GM13976 (cell line): Measurements from ENCODE around the gene DAPK1.

Experiments
- DNase-seq: peaks from one replicate; pipeline ENCODE4 v3.0.0; 2012; ENCODE audit warnings: low spot score
- in situ Hi-C: fragments of 300-500 bp; cut with MboI; formaldehyde crosslinking; loops from one replicate; pipeline ENCODE4 v1.12.0; 2022; ENCODE audit warnings: low sequenced_read_pairs, mixed read lengths, inconsistent platforms; ENCODE audit not compliant: unreplicated experiment
- TF ChIP-seq, protein P1 (sequence below): IDR thresholded peaks from 2 replicates; pipeline ENCODE4 v1.5.1; 2012; ENCODE audit warnings: borderline replicate concordance, mild to moderate bottlenecking; ENCODE audit not compliant: insufficient read depth; ENCODE audit errors: extremely low read depth, missing control alignments, control extremely low read depth

Gene DAPK1

DNA sequence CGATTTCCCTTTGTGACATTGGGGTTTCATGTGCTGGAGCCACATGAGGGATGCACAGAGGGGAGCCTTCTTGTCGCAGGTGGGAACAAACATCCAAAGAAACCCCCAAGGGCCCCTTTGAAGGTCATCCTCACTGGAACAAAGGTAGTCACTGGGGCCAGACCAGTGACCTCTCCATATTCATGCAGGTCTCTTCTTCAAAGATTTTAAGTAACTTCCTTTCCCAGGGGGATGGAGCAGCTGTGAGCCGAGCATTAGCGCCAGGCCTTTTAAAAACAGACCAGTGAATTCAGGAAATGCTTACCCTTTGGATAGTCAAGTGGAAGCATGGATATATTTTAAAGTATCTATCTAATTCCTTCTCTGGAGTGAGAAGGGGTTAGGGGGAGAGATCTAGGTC lies 33.0 kb downstream of the DAPK1 start:
- DNase-seq: no peak

DNA sequence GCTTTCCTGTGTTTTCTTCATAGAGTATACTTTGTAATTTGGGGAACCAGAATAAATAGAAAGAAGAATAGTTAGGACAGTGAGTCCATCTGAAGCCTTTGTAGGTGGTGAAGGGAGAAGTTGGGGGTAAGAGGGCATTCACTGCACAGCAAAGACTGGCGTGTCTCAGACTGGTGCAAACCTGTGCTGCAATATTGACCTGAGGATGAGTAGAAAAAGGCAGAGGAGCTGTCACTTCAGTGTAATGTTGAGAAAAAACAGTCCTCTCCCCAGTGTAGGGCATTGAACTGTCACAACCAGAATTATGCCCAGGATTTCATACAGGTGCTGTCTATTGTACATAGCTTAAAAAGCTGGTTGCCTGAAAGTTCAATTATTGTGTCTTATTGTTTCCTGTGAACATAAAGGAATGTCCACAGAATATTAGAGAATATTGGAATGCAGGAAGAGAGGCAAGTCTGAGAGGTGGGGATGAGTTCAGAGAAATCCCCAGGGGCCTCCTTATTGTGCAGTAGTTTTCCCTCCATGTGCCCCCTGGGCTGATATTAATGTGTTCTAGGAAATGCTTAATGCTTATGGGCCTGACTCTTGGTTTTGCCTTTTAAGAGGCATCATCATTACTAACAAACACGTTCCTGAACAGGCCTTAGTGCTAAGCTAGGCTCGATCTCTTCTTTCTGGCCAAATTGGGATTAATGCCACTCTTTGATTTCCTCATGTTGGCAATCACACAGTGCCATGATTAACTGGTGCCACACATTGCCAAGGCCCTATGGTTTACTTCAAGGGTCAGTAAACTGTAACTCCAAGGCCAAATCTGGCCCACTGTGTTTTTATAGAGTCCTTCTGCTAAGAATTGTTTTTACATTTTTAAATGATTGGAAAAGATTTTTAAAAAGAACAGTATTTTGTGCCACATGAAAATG lies 34.0 kb downstream of the DAPK1 start:
- DNase-seq: no peak
- TF ChIP-seq, protein P1, sequence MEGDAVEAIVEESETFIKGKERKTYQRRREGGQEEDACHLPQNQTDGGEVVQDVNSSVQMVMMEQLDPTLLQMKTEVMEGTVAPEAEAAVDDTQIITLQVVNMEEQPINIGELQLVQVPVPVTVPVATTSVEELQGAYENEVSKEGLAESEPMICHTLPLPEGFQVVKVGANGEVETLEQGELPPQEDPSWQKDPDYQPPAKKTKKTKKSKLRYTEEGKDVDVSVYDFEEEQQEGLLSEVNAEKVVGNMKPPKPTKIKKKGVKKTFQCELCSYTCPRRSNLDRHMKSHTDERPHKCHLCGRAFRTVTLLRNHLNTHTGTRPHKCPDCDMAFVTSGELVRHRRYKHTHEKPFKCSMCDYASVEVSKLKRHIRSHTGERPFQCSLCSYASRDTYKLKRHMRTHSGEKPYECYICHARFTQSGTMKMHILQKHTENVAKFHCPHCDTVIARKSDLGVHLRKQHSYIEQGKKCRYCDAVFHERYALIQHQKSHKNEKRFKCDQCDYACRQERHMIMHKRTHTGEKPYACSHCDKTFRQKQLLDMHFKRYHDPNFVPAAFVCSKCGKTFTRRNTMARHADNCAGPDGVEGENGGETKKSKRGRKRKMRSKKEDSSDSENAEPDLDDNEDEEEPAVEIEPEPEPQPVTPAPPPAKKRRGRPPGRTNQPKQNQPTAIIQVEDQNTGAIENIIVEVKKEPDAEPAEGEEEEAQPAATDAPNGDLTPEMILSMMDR: no peak
- in situ Hi-C loops: no loop called here

More for the DNA sequence above, 33.0 kb downstream of the DAPK1 start:
- TF ChIP-seq, protein P1: no peak
- in situ Hi-C loops: no loop called here

DNA sequence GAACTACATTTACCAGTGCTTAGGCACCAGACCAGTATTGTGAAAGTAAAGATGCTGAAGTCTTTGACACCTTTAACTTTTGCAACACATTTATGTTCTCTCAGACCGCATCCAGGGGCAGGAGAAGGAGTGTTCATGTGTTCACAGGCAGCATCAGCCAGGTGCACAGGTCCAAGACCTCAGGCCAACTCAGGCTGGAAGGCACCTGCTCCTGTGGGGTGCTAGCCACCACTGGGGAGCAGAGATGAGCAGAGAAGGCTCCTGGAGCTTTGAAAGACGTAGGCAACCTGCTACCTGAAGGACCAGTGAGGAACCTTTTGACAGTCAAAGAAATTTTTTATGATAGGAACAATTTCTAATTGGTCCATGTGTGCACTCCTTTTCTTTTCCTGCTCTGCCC lies 35.6 kb downstream of the DAPK1 start:
- no peak for DNase-seq
- in situ Hi-C loops: no loop called here
- TF ChIP-seq, protein P1: no peak

DNA sequence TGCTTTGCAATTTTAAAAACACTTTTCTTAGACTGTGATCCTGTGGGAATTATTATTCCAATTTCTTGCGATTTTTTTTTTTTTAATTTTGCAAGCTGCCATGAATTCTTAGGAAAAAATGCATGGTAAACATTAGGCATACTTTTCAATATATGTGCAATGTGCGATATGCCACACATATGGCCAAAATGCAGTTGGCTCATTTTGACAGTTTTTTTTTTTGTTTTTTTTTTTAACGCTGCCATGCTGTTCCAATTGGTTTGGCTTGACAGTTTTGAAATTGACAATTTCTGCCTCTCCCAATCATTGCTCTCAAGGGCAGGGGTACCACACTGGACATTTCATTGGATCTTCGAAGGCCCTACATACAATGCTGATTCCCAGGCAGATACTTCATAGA lies 36.4 kb downstream of the DAPK1 start:
- TF ChIP-seq, protein P1: no peak
- in situ Hi-C loops: no loop called here
- no peak for DNase-seq

DNA sequence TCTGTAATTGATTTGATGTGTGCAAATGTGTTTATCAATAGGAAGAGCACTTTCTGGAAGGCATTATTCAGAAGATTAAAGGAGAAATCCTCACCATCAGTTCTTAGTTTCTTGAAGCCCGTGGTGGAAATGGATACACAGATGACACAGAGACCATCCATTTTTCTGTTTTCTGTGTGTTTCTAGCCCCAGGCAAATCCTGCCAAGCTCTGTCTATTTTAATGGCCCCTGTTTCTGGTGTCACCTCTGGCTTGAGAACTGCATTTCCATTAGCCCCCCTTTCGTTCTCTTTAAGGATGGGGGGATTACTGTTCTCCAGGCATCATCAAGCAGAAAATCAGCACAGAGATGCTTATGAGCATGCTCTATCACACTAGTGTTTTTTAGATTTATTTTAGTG lies 37.3 kb downstream of the DAPK1 start:
- in situ Hi-C loops: no loop called here
- no peak for DNase-seq
- TF ChIP-seq, protein P1: no peak

DNA sequence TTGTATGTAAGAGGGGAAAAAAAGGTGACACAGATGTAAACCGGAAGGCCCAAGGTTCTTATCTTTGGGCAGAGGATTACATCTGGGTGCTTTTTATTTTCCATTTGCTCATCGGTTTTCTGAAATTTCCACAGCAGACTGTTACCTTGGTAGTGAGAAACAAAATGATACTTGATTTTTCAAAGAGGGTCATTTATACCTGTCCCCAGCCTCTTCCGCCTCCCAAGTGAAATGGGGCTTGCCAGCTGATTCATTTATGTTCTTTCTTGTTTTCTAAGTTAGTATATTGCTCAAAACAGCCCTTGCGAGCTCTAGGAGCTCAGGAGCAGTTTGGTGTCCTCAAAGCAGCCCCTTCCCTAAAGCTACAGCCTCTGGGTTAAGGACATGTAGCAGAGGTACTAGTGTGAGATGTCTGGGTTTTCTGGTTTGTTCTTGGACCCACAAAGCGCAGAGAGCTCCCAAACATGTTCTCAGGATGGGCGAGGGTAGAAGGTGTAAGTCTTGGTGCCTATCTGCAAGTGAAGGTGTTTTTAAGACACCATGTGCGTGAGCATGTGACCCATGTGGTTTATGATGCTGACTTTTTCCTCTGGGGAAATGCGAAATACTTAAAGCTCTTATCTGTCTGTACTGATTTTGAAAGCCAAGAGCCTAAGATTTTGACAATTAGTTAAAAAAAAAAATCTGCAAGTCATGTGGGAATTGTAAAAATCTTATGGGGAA lies 38.3 kb downstream of the DAPK1 start:
- TF ChIP-seq, protein P1: no peak
- in situ Hi-C loops: no loop called here
- DNase-seq: peak; percentile 66
